Liver (tissue), 9 donors: ENCODE data around the gene CCDC12. TPM values are rescaled to one million over a fixed set of nuclear protein-coding genes. Genes with fewer than 3 reads are reported as not detected.

Experiments
- DNase-seq: peaks from one replicate; pipeline ENCODE4 v3.0.0-alpha.2; 2017; ENCODE audit warnings: low spot score
- H3K27ac ChIP-seq, 2 donors: one replicate each; pipeline ENCODE4 v1.7.0; 2013; ENCODE audit warnings: inconsistent platforms in 2 of 2, low read length in 2 of 2, control low read depth in 1 of 2, low read depth in 1 of 2, mild to moderate bottlenecking in 1 of 2
- H3K27me3 ChIP-seq, 4 donors: one replicate each; pipeline versions ENCODE4 v1.6.1 to v1.7.0; 2013; ENCODE audit warnings: low read length in 3 of 4, inconsistent platforms in 1 of 4, mild to moderate bottlenecking in 1 of 4, moderate library complexity in 1 of 4; ENCODE audit not compliant: control insufficient read depth in 4 of 4, insufficient read depth in 4 of 4
- H3K36me3 ChIP-seq, 4 donors: one replicate each; pipeline versions ENCODE4 v1.6.1 to v1.7.0; 2013; ENCODE audit warnings: low read length in 3 of 4, mild to moderate bottlenecking in 3 of 4, low read depth in 1 of 4, moderate library complexity in 1 of 4; ENCODE audit not compliant: control insufficient read depth in 4 of 4, insufficient read depth in 3 of 4
- H3K4me1 ChIP-seq, 4 donors: one replicate each; pipeline versions ENCODE4 v1.6.1 to v1.7.0; 2013; ENCODE audit warnings: low read length in 3 of 4, mild to moderate bottlenecking in 3 of 4, moderate library complexity in 1 of 4; ENCODE audit not compliant: control insufficient read depth in 4 of 4, insufficient read depth in 4 of 4
- H3K4me3 ChIP-seq, 3 donors: one replicate each; pipeline versions ENCODE4 v1.6.1 to v1.7.0; 2013; ENCODE audit warnings: low read length in 3 of 3, control low read depth in 1 of 3, low read depth in 1 of 3, mild to moderate bottlenecking in 1 of 3
- H3K9ac ChIP-seq, 2 donors: one replicate each; pipeline ENCODE4 v1.7.0; 2013; ENCODE audit warnings: low read length in 2 of 2, mild to moderate bottlenecking in 2 of 2, moderate library complexity in 2 of 2, control low read depth in 1 of 2, low read depth in 1 of 2
- H3K9me3 ChIP-seq, 4 donors: one replicate each; pipeline versions ENCODE4 v1.6.1 to v1.7.0; 2013; ENCODE audit warnings: low read length in 3 of 4; ENCODE audit not compliant: control insufficient read depth in 4 of 4
- ATF3 ChIP-seq: IDR thresholded peaks from 2 replicates; pipeline ENCODE4 v1.6.1; 2016; ENCODE audit warnings: antibody characterized with exemption
- CTCF ChIP-seq: fragments of 150-350 bp; IDR thresholded peaks from 2 replicates; pipeline ENCODE4 v1.5.1; 2017; ENCODE audit warnings: improper control_type of control experiment, low read depth, low read length; ENCODE audit not compliant: missing input control
- EGR1 ChIP-seq, 2 donors: IDR thresholded peaks; 2 replicates each; pipeline ENCODE4 v1.6.1; 2016 to 2018; ENCODE audit warnings: antibody characterized with exemption in 2 of 2, low read depth in 2 of 2
- FOXA2 ChIP-seq: IDR thresholded peaks from 2 replicates; pipeline ENCODE4 v1.6.1; 2016; ENCODE audit warnings: antibody characterized with exemption
- GABPA ChIP-seq, 2 donors: IDR thresholded peaks in 1 of 2; conservative IDR thresholded peaks in 1 of 2; 2 replicates each; pipeline ENCODE4 v1.6.1; 2016; ENCODE audit warnings: antibody characterized with exemption in 2 of 2, mild to moderate bottlenecking in 1 of 2, moderate library complexity in 1 of 2
- HNF4A ChIP-seq, 2 donors: conservative IDR thresholded peaks; 2 replicates each; pipeline ENCODE4 v1.6.1; 2016; ENCODE audit warnings: antibody characterized with exemption in 2 of 2, mild to moderate bottlenecking in 2 of 2
- HNF4G ChIP-seq: IDR thresholded peaks from 2 replicates; pipeline ENCODE4 v1.6.1; 2016; ENCODE audit warnings: antibody characterized with exemption
- JUND ChIP-seq, 2 donors: IDR thresholded peaks; 2 replicates each; pipeline ENCODE4 v1.6.1; 2016; ENCODE audit warnings: antibody characterized with exemption in 2 of 2
- RAD21 ChIP-seq, 2 donors: IDR thresholded peaks; 2 replicates each; pipeline ENCODE4 v1.6.1; 2016; ENCODE audit warnings: antibody characterized with exemption in 2 of 2, mild to moderate bottlenecking in 2 of 2
- REST ChIP-seq: IDR thresholded peaks from 2 replicates; pipeline ENCODE4 v1.6.1; 2016; ENCODE audit warnings: antibody characterized with exemption, mild to moderate bottlenecking
- RXRA ChIP-seq, 2 donors: IDR thresholded peaks; 2 replicates each; pipeline ENCODE4 v1.6.1; 2017 to 2018; ENCODE audit warnings: antibody characterized with exemption in 2 of 2, mild to moderate bottlenecking in 1 of 2
- SP1 ChIP-seq: IDR thresholded peaks from 2 replicates; pipeline ENCODE4 v1.6.1; 2018; ENCODE audit warnings: antibody characterized with exemption, mild to moderate bottlenecking
- TAF1 ChIP-seq: conservative IDR thresholded peaks from 2 replicates; pipeline ENCODE4 v1.6.1; 2016; ENCODE audit warnings: antibody characterized with exemption, mild to moderate bottlenecking
- YY1 ChIP-seq: IDR thresholded peaks from 2 replicates; pipeline ENCODE4 v1.6.1; 2016; ENCODE audit warnings: antibody characterized with exemption, mild to moderate bottlenecking
- WGBS: extraction: QIAGEN DNeasy Blood & Tissue Kit; methylation state at CpG from one replicate; pipeline ENCODE4 v1.1.7; 2013; 5-methylcytosine and 5-hydroxymethylcytosine counted together
- polyA plus RNA-seq, 2 donors: library from polyadenylated mRNA; stranded (reverse) in 1 of 2; unstranded in 1 of 2; fragments of 200-250 nt in 1 of 2; fragments of >200 nt in 1 of 2; fragmentation: Nextera tagmentation in 1 of 2; extraction: Ambion mirVana in 1 of 2; gene quantifications; one replicate each; pipeline versions ENCODE4 v1.2.1 to v1.2.3, GENCODE V29; 2013 to 2015
- total RNA-seq, 2 donors: library from RNA; depleted of rRNA; stranded (reverse); fragments of >200 nt; gene quantifications; one replicate each; pipeline ENCODE4 v1.2.3, GENCODE V29; 2014
- TF ChIP-seq, protein P1 (sequence below): IDR thresholded peaks from 2 replicates; pipeline ENCODE4 v1.6.1; 2016; ENCODE audit warnings: antibody characterized with exemption
- TF ChIP-seq, protein P2 (sequence below): IDR thresholded peaks from 2 replicates; pipeline ENCODE4 v1.6.1; 2016; ENCODE audit warnings: antibody characterized with exemption
- donor health status: healthy.
- donor health status: healthy.
- donor health status: healthy.
- donor health status: healthy.
- donor health status: healthy.

Gene CCDC12
- total and polyA plus RNA-seq, 4 donors: 8.5 to 35.1 (median 26.6) TPM

GRCh38 chr3:47007001-47007400 lies 30.5 kb upstream of the CCDC12 start:
- WGBS: 94% methylated on average over 3 of the region's 3 CpGs

GRCh38 chr3:47006145-47006651 lies 29.7 kb upstream of the CCDC12 start:
- H3K4me1 ChIP-seq: peaks cover 0 to 10% (median 3%) of the 10 kb centered on the region in 4 donors
- H3K9me3 ChIP-seq: no peaks in the 10 kb centered on the region
- no peak for DNase-seq
- no peak overlapping the region for H3K9ac ChIP-seq
- H3K4me3 ChIP-seq: no peak overlapping the region
- TF ChIP-seq RAD21 (IDR thresholded peaks at IDR 0.05): no peak
- TF ChIP-seq CTCF: no peak
- no peak for TF ChIP-seq RXRA (IDR thresholded peaks at IDR 0.05)
- no peak for TF ChIP-seq EGR1 (IDR thresholded peaks at IDR 0.05; ENCODE audit: low read depth in 2 of 2)
- TF ChIP-seq FOXA2: no peak
- TF ChIP-seq, protein P1, sequence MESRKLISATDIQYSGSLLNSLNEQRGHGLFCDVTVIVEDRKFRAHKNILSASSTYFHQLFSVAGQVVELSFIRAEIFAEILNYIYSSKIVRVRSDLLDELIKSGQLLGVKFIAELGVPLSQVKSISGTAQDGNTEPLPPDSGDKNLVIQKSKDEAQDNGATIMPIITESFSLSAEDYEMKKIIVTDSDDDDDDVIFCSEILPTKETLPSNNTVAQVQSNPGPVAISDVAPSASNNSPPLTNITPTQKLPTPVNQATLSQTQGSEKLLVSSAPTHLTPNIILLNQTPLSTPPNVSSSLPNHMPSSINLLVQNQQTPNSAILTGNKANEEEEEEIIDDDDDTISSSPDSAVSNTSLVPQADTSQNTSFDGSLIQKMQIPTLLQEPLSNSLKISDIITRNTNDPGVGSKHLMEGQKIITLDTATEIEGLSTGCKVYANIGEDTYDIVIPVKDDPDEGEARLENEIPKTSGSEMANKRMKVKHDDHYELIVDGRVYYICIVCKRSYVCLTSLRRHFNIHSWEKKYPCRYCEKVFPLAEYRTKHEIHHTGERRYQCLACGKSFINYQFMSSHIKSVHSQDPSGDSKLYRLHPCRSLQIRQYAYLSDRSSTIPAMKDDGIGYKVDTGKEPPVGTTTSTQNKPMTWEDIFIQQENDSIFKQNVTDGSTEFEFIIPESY: no peak
- no peak for TF ChIP-seq JUND (IDR thresholded peaks at IDR 0.05)
- no peak for TF ChIP-seq YY1
- TF ChIP-seq TAF1: no peak
- TF ChIP-seq, protein P2, sequence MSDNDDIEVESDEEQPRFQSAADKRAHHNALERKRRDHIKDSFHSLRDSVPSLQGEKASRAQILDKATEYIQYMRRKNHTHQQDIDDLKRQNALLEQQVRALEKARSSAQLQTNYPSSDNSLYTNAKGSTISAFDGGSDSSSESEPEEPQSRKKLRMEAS: no peak
- TF ChIP-seq ATF3: no peak
- TF ChIP-seq GABPA (IDR thresholded peaks at IDR 0.05 in 1 of 2, conservative IDR thresholded peaks at IDR 0.05 in 1 of 2): no peak
- no peak for TF ChIP-seq HNF4G
- no peak for TF ChIP-seq HNF4A (conservative IDR thresholded peaks at IDR 0.05)
- no peak for TF ChIP-seq REST
- TF ChIP-seq SP1: no peak
- no peaks in the 10 kb centered on the region for H3K27me3 ChIP-seq
- H3K27ac ChIP-seq: no peak overlapping the region
- 91% methylated on average over 9 of the region's 9 CpGs for WGBS
- peaks cover 0 to 40% (median 7%) of the 10 kb centered on the region in 4 donors for H3K36me3 ChIP-seq

More at GRCh38 chr3:47007001-47007400, 30.5 kb upstream of the CCDC12 start:
- Histone ChIP-seq H3K36me3 (peaks cover 0 to 32% (median 5%) of the 10 kb centered on the region in 4 donors), H3K4me1 (peaks cover 0 to 10% (median 3%) of the 10 kb centered on the region in 4 donors), H3K4me3 (no peak overlapping the region), H3K27ac (no peak overlapping the region), H3K27me3 (no peaks in the 10 kb centered on the region), H3K9ac (no peak overlapping the region), H3K9me3 (no peaks in the 10 kb centered on the region)
- no peak for DNase-seq
- TF ChIP-seq YY1 (no peak), RXRA (IDR thresholded peaks at IDR 0.05) (no peak), CTCF (no peak), HNF4A (conservative IDR thresholded peaks at IDR 0.05) (no peak), RAD21 (IDR thresholded peaks at IDR 0.05) (no peak), GABPA (IDR thresholded peaks at IDR 0.05 in 1 of 2, conservative IDR thresholded peaks at IDR 0.05 in 1 of 2) (no peak), JUND (IDR thresholded peaks at IDR 0.05) (no peak), SP1 (no peak), TAF1 (no peak)
- TF ChIP-seq, protein P2: no peak
